ENCODE data around the gene CCDC40. TPM values are rescaled to one million over a fixed set of nuclear protein-coding genes. Genes with fewer than 3 reads are reported as not detected.
"Not testable (repeated sequence)": the region's sequence is repeated elsewhere in the genome, so short reads cannot be mapped to it uniquely, and the experiment has no call there.

The CCDC40 gene
- total RNA-seq, 1 donor from 2014 or later: 9.5 TPM

- no peak overlapping the region for H3K4me3 Mint-ChIP-seq (ENCODE audit: unreplicated experiment)
- H3K27me3 Mint-ChIP-seq (ENCODE audit: unreplicated experiment): peaks cover 8% of the 10 kb centered on the region
- H3K36me3 Mint-ChIP-seq (ENCODE audit: unreplicated experiment): no peaks in the 10 kb centered on the region
- no peak overlapping the region for H3K27ac Mint-ChIP-seq (ENCODE audit: unreplicated experiment)
- H3K9me3 Mint-ChIP-seq (ENCODE audit: unreplicated experiment): no peaks in the 10 kb centered on the region
- DNase-seq (ENCODE audit: extremely low spot score, unreplicated experiment): no peak
- H3K4me1 Mint-ChIP-seq (ENCODE audit: unreplicated experiment): peaks cover 4% of the 10 kb centered on the region
- TF ChIP-seq CTCF (IDR thresholded peaks at IDR 0.05): no peak
Measured at GRCh38 chr17:80086081-80086480, 49.6 kb downstream of the CCDC40 start.

GRCh38 chr17:80086616-80087015 lies 50.2 kb downstream of the CCDC40 start:
- Mint-ChIP-seq H3K36me3 (ENCODE audit: unreplicated experiment) (no peaks in the 10 kb centered on the region), H3K4me3 (ENCODE audit: unreplicated experiment) (no peak overlapping the region), H3K27ac (ENCODE audit: unreplicated experiment) (no peak overlapping the region), H3K4me1 (ENCODE audit: unreplicated experiment) (peaks cover 4% of the 10 kb centered on the region), H3K27me3 (ENCODE audit: unreplicated experiment) (peaks cover 8% of the 10 kb centered on the region), H3K9me3 (ENCODE audit: unreplicated experiment) (no peaks in the 10 kb centered on the region)
- DNase-seq (ENCODE audit: extremely low spot score, unreplicated experiment): no peak
- TF ChIP-seq CTCF (IDR thresholded peaks at IDR 0.05): no peak

GRCh38 chr17:80087346-80088265 lies 51.2 kb downstream of the CCDC40 start:
- Mint-ChIP-seq H3K36me3 (ENCODE audit: unreplicated experiment) (no peaks in the 10 kb centered on the region), H3K27ac (ENCODE audit: unreplicated experiment) (no peak overlapping the region), H3K27me3 (ENCODE audit: unreplicated experiment) (peaks cover 10% of the 10 kb centered on the region), H3K4me1 (ENCODE audit: unreplicated experiment) (peaks cover 3% of the 10 kb centered on the region), H3K9me3 (ENCODE audit: unreplicated experiment) (no peaks in the 10 kb centered on the region), H3K4me3 (ENCODE audit: unreplicated experiment) (no peak overlapping the region)
- no peak for DNase-seq (ENCODE audit: extremely low spot score, unreplicated experiment)
- TF ChIP-seq CTCF (IDR thresholded peaks at IDR 0.05): no peak

GRCh38 chr17:80089762-80090161 lies 53.3 kb downstream of the CCDC40 start:
- Mint-ChIP-seq H3K36me3 (ENCODE audit: unreplicated experiment) (no peaks in the 10 kb centered on the region), H3K4me3 (ENCODE audit: unreplicated experiment) (no peak overlapping the region), H3K27me3 (ENCODE audit: unreplicated experiment) (peaks cover 12% of the 10 kb centered on the region), H3K9me3 (ENCODE audit: unreplicated experiment) (no peaks in the 10 kb centered on the region), H3K27ac (ENCODE audit: unreplicated experiment) (no peak overlapping the region), H3K4me1 (ENCODE audit: unreplicated experiment) (no peaks in the 10 kb centered on the region)
- no peak for TF ChIP-seq CTCF (IDR thresholded peaks at IDR 0.05)
- no peak for DNase-seq (ENCODE audit: extremely low spot score, unreplicated experiment)

GRCh38 chr17:80090164-80090563 lies 53.7 kb downstream of the CCDC40 start:
- not testable (repeated sequence) for H3K36me3 Mint-ChIP-seq (ENCODE audit: unreplicated experiment); H3K4me3 Mint-ChIP-seq (ENCODE audit: unreplicated experiment); H3K9me3 Mint-ChIP-seq (ENCODE audit: unreplicated experiment); H3K27ac Mint-ChIP-seq (ENCODE audit: unreplicated experiment); H3K4me1 Mint-ChIP-seq (ENCODE audit: unreplicated experiment); DNase-seq (ENCODE audit: extremely low spot score, unreplicated experiment)
- peaks cover 14% of the 10 kb centered on the region for H3K27me3 Mint-ChIP-seq (ENCODE audit: unreplicated experiment)
